Liver (tissue), 3 donors: ENCODE data around the gene FBXW11.

Experiments
- EGR1 ChIP-seq, 2 donors: IDR thresholded peaks; 2 replicates each; pipeline ENCODE4 v1.6.1; 2016 to 2018; ENCODE audit warnings: antibody characterized with exemption in 2 of 2, low read depth in 2 of 2
- FOXA1 ChIP-seq: IDR thresholded peaks from 2 replicates; pipeline ENCODE4 v1.6.1; 2016; ENCODE audit warnings: antibody characterized with exemption
- JUND ChIP-seq, 2 donors: IDR thresholded peaks; 2 replicates each; pipeline ENCODE4 v1.6.1; 2016; ENCODE audit warnings: antibody characterized with exemption in 2 of 2
- RAD21 ChIP-seq, 2 donors: IDR thresholded peaks; 2 replicates each; pipeline ENCODE4 v1.6.1; 2016; ENCODE audit warnings: antibody characterized with exemption in 2 of 2, mild to moderate bottlenecking in 2 of 2
- RXRA ChIP-seq, 2 donors: IDR thresholded peaks; 2 replicates each; pipeline ENCODE4 v1.6.1; 2017 to 2018; ENCODE audit warnings: antibody characterized with exemption in 2 of 2, mild to moderate bottlenecking in 1 of 2
- SP1 ChIP-seq: IDR thresholded peaks from 2 replicates; pipeline ENCODE4 v1.6.1; 2018; ENCODE audit warnings: antibody characterized with exemption, mild to moderate bottlenecking
- TAF1 ChIP-seq: conservative IDR thresholded peaks from 2 replicates; pipeline ENCODE4 v1.6.1; 2016; ENCODE audit warnings: antibody characterized with exemption, mild to moderate bottlenecking
- TF ChIP-seq, protein P1 (sequence below): fragments of 150-350 bp; IDR thresholded peaks from 2 replicates; pipeline ENCODE4 v1.5.1; 2017; ENCODE audit warnings: improper control_type of control experiment, low read depth, low read length; ENCODE audit not compliant: missing input control
- TF ChIP-seq, protein P2 (sequence below): IDR thresholded peaks from 2 replicates; pipeline ENCODE4 v1.6.1; 2016; ENCODE audit warnings: antibody characterized with exemption, mild to moderate bottlenecking
- TF ChIP-seq, protein P3 (sequence below): IDR thresholded peaks from 2 replicates; pipeline ENCODE4 v1.6.1; 2016; ENCODE audit warnings: antibody characterized with exemption
- TF ChIP-seq, protein P4 (sequence below): IDR thresholded peaks from 2 replicates; pipeline ENCODE4 v1.6.1; 2016; ENCODE audit warnings: antibody characterized with exemption
- donor health status: healthy.
- donor health status: healthy.

DNA sequence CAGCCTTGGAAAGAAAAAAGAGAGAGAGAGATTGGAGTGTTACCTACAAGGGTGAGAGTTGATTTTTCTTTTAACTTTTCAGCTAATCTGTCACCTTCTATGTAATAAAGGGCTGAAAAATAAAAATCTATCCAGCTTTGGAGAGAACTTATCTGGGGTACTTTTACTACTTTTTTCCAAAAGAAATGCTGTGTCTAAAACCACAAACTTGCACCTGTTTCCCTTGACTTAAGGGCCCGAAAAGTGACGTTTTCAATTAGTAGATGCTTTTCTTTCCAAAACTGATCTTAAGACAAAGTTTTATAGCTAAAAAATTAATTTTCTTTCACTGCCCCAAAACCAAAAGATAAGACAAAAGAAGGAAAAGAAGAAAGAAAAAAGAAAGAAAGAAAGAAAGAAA, 172.0 kb downstream of the FBXW11 start:
- TF ChIP-seq, protein P1, sequence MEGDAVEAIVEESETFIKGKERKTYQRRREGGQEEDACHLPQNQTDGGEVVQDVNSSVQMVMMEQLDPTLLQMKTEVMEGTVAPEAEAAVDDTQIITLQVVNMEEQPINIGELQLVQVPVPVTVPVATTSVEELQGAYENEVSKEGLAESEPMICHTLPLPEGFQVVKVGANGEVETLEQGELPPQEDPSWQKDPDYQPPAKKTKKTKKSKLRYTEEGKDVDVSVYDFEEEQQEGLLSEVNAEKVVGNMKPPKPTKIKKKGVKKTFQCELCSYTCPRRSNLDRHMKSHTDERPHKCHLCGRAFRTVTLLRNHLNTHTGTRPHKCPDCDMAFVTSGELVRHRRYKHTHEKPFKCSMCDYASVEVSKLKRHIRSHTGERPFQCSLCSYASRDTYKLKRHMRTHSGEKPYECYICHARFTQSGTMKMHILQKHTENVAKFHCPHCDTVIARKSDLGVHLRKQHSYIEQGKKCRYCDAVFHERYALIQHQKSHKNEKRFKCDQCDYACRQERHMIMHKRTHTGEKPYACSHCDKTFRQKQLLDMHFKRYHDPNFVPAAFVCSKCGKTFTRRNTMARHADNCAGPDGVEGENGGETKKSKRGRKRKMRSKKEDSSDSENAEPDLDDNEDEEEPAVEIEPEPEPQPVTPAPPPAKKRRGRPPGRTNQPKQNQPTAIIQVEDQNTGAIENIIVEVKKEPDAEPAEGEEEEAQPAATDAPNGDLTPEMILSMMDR = no peak
- TF ChIP-seq, protein P2, sequence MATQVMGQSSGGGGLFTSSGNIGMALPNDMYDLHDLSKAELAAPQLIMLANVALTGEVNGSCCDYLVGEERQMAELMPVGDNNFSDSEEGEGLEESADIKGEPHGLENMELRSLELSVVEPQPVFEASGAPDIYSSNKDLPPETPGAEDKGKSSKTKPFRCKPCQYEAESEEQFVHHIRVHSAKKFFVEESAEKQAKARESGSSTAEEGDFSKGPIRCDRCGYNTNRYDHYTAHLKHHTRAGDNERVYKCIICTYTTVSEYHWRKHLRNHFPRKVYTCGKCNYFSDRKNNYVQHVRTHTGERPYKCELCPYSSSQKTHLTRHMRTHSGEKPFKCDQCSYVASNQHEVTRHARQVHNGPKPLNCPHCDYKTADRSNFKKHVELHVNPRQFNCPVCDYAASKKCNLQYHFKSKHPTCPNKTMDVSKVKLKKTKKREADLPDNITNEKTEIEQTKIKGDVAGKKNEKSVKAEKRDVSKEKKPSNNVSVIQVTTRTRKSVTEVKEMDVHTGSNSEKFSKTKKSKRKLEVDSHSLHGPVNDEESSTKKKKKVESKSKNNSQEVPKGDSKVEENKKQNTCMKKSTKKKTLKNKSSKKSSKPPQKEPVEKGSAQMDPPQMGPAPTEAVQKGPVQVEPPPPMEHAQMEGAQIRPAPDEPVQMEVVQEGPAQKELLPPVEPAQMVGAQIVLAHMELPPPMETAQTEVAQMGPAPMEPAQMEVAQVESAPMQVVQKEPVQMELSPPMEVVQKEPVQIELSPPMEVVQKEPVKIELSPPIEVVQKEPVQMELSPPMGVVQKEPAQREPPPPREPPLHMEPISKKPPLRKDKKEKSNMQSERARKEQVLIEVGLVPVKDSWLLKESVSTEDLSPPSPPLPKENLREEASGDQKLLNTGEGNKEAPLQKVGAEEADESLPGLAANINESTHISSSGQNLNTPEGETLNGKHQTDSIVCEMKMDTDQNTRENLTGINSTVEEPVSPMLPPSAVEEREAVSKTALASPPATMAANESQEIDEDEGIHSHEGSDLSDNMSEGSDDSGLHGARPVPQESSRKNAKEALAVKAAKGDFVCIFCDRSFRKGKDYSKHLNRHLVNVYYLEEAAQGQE = no peak
- TF ChIP-seq, protein P3, sequence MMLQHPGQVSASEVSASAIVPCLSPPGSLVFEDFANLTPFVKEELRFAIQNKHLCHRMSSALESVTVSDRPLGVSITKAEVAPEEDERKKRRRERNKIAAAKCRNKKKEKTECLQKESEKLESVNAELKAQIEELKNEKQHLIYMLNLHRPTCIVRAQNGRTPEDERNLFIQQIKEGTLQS = no peak
- no peak for TF ChIP-seq RXRA (IDR thresholded peaks at IDR 0.05)
- no peak for TF ChIP-seq TAF1
- TF ChIP-seq FOXA1 = no peak
- no peak for TF ChIP-seq EGR1 (IDR thresholded peaks at IDR 0.05; ENCODE audit: low read depth in 2 of 2)
- no peak for TF ChIP-seq SP1
- no peak for TF ChIP-seq JUND (IDR thresholded peaks at IDR 0.05)
- TF ChIP-seq, protein P4, sequence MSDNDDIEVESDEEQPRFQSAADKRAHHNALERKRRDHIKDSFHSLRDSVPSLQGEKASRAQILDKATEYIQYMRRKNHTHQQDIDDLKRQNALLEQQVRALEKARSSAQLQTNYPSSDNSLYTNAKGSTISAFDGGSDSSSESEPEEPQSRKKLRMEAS = no peak
- no peak for TF ChIP-seq RAD21 (IDR thresholded peaks at IDR 0.05)
